Liver (tissue), 3 donors: ENCODE measurements around the gene RHOH.

Experiments used
- ATF3 ChIP-seq: IDR thresholded peaks from 2 replicates; pipeline ENCODE4 v1.6.1; 2016; ENCODE audit warnings: antibody characterized with exemption
- CTCF ChIP-seq: fragments of 150-350 bp; IDR thresholded peaks from 2 replicates; pipeline ENCODE4 v1.5.1; 2017; ENCODE audit warnings: improper control_type of control experiment, low read depth, low read length; ENCODE audit not compliant: missing input control
- EGR1 ChIP-seq, 2 donors: IDR thresholded peaks; 2 replicates each; pipeline ENCODE4 v1.6.1; 2016 to 2018; ENCODE audit warnings: antibody characterized with exemption in 2 of 2, low read depth in 2 of 2
- JUND ChIP-seq, 2 donors: IDR thresholded peaks; 2 replicates each; pipeline ENCODE4 v1.6.1; 2016; ENCODE audit warnings: antibody characterized with exemption in 2 of 2
- RAD21 ChIP-seq, 2 donors: IDR thresholded peaks; 2 replicates each; pipeline ENCODE4 v1.6.1; 2016; ENCODE audit warnings: antibody characterized with exemption in 2 of 2, mild to moderate bottlenecking in 2 of 2
- RXRA ChIP-seq, 2 donors: IDR thresholded peaks; 2 replicates each; pipeline ENCODE4 v1.6.1; 2017 to 2018; ENCODE audit warnings: antibody characterized with exemption in 2 of 2, mild to moderate bottlenecking in 1 of 2
- SP1 ChIP-seq: IDR thresholded peaks from 2 replicates; pipeline ENCODE4 v1.6.1; 2018; ENCODE audit warnings: antibody characterized with exemption, mild to moderate bottlenecking
- TAF1 ChIP-seq: conservative IDR thresholded peaks from 2 replicates; pipeline ENCODE4 v1.6.1; 2016; ENCODE audit warnings: antibody characterized with exemption, mild to moderate bottlenecking
- YY1 ChIP-seq: IDR thresholded peaks from 2 replicates; pipeline ENCODE4 v1.6.1; 2016; ENCODE audit warnings: antibody characterized with exemption, mild to moderate bottlenecking
- TF ChIP-seq, protein P1 (sequence below): IDR thresholded peaks from 2 replicates; pipeline ENCODE4 v1.6.1; 2016; ENCODE audit warnings: antibody characterized with exemption
- TF ChIP-seq, protein P2 (sequence below): IDR thresholded peaks from 2 replicates; pipeline ENCODE4 v1.6.1; 2016; ENCODE audit warnings: antibody characterized with exemption, mild to moderate bottlenecking
- TF ChIP-seq, protein P3 (sequence below): IDR thresholded peaks from 2 replicates; pipeline ENCODE4 v1.6.1; 2016; ENCODE audit warnings: antibody characterized with exemption
- donor health status: healthy.
- donor health status: healthy.

- TF ChIP-seq CTCF (no peak), JUND (IDR thresholded peaks at IDR 0.05) (no peak), TAF1 (no peak), RAD21 (IDR thresholded peaks at IDR 0.05) (no peak), ATF3 (no peak), EGR1 (IDR thresholded peaks at IDR 0.05; ENCODE audit: low read depth in 2 of 2) (no peak), YY1 (no peak), RXRA (IDR thresholded peaks at IDR 0.05) (no peak), SP1 (no peak)
- TF ChIP-seq, protein P1, sequence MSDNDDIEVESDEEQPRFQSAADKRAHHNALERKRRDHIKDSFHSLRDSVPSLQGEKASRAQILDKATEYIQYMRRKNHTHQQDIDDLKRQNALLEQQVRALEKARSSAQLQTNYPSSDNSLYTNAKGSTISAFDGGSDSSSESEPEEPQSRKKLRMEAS, result no peak
- TF ChIP-seq, protein P2, sequence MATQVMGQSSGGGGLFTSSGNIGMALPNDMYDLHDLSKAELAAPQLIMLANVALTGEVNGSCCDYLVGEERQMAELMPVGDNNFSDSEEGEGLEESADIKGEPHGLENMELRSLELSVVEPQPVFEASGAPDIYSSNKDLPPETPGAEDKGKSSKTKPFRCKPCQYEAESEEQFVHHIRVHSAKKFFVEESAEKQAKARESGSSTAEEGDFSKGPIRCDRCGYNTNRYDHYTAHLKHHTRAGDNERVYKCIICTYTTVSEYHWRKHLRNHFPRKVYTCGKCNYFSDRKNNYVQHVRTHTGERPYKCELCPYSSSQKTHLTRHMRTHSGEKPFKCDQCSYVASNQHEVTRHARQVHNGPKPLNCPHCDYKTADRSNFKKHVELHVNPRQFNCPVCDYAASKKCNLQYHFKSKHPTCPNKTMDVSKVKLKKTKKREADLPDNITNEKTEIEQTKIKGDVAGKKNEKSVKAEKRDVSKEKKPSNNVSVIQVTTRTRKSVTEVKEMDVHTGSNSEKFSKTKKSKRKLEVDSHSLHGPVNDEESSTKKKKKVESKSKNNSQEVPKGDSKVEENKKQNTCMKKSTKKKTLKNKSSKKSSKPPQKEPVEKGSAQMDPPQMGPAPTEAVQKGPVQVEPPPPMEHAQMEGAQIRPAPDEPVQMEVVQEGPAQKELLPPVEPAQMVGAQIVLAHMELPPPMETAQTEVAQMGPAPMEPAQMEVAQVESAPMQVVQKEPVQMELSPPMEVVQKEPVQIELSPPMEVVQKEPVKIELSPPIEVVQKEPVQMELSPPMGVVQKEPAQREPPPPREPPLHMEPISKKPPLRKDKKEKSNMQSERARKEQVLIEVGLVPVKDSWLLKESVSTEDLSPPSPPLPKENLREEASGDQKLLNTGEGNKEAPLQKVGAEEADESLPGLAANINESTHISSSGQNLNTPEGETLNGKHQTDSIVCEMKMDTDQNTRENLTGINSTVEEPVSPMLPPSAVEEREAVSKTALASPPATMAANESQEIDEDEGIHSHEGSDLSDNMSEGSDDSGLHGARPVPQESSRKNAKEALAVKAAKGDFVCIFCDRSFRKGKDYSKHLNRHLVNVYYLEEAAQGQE, result no peak
- TF ChIP-seq, protein P3, sequence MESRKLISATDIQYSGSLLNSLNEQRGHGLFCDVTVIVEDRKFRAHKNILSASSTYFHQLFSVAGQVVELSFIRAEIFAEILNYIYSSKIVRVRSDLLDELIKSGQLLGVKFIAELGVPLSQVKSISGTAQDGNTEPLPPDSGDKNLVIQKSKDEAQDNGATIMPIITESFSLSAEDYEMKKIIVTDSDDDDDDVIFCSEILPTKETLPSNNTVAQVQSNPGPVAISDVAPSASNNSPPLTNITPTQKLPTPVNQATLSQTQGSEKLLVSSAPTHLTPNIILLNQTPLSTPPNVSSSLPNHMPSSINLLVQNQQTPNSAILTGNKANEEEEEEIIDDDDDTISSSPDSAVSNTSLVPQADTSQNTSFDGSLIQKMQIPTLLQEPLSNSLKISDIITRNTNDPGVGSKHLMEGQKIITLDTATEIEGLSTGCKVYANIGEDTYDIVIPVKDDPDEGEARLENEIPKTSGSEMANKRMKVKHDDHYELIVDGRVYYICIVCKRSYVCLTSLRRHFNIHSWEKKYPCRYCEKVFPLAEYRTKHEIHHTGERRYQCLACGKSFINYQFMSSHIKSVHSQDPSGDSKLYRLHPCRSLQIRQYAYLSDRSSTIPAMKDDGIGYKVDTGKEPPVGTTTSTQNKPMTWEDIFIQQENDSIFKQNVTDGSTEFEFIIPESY, result no peak
Observed at GRCh38 chr4:40214661-40215418, 18.0 kb downstream of the RHOH start.
